Measurements from ENCODE around the gene NPY4R2. TPM values are rescaled to one million over a fixed set of nuclear protein-coding genes. Genes with fewer than 3 reads are reported as not detected.
"Not testable (repeated sequence)": the region's sequence is repeated elsewhere in the genome, so short reads cannot be mapped to it uniquely, and the experiment has no call there.

The NPY4R2 gene
- total RNA-seq, 2 donors from 2014 or later: not detected

- not testable (repeated sequence) for H3K36me3 ChIP-seq; H3K27ac ChIP-seq; DNase-seq (ENCODE audit: low spot score); ATAC-seq (ENCODE audit: insufficient number of reproducible peaks, low FRiP score, low read depth); H3K4me1 ChIP-seq (ENCODE audit: control insufficient read depth in 1 of 2, low read depth in 2 of 2); H3K4me3 ChIP-seq; H3K9me3 ChIP-seq; H3K27me3 ChIP-seq (replicated peaks; ENCODE audit: insufficient read depth)
These were observed 9.1 kb upstream of the NPY4R2 start for GRCh38 chr10:47909333-47909732.

GRCh38 chr10:47910486-47910885, 8.0 kb upstream of the NPY4R2 start:
- H3K4me3 ChIP-seq; ATAC-seq (ENCODE audit: insufficient number of reproducible peaks, low FRiP score, low read depth); H3K36me3 ChIP-seq; H3K27ac ChIP-seq; H3K4me1 ChIP-seq (ENCODE audit: control insufficient read depth in 1 of 2, low read depth in 2 of 2); H3K9me3 ChIP-seq; DNase-seq (ENCODE audit: low spot score); H3K27me3 ChIP-seq (replicated peaks; ENCODE audit: insufficient read depth): not testable (repeated sequence)

GRCh38 chr10:47914052-47914451, 4.4 kb upstream of the NPY4R2 start:
- H3K4me3 ChIP-seq; H3K36me3 ChIP-seq; H3K9me3 ChIP-seq; ATAC-seq (ENCODE audit: insufficient number of reproducible peaks, low FRiP score, low read depth); H3K27ac ChIP-seq; H3K27me3 ChIP-seq (replicated peaks; ENCODE audit: insufficient read depth); H3K4me1 ChIP-seq (ENCODE audit: control insufficient read depth in 1 of 2, low read depth in 2 of 2); DNase-seq (ENCODE audit: low spot score): not testable (repeated sequence)

GRCh38 chr10:47915849-47916548, 2.5 kb upstream of the NPY4R2 start:
- not testable (repeated sequence) for H3K27ac ChIP-seq; H3K4me3 ChIP-seq; H3K27me3 ChIP-seq (replicated peaks; ENCODE audit: insufficient read depth); DNase-seq (ENCODE audit: low spot score); ATAC-seq (ENCODE audit: insufficient number of reproducible peaks, low FRiP score, low read depth); H3K36me3 ChIP-seq; H3K9me3 ChIP-seq; H3K4me1 ChIP-seq (ENCODE audit: control insufficient read depth in 1 of 2, low read depth in 2 of 2)

GRCh38 chr10:47920610-47921009, 2.1 kb downstream of the NPY4R2 start:
- not testable (repeated sequence) for H3K36me3 ChIP-seq; DNase-seq (ENCODE audit: low spot score); H3K27ac ChIP-seq; H3K4me1 ChIP-seq (ENCODE audit: control insufficient read depth in 1 of 2, low read depth in 2 of 2); ATAC-seq (ENCODE audit: insufficient number of reproducible peaks, low FRiP score, low read depth); H3K9me3 ChIP-seq; H3K4me3 ChIP-seq; H3K27me3 ChIP-seq (replicated peaks; ENCODE audit: insufficient read depth)

- DNase-seq (ENCODE audit: low spot score); H3K4me1 ChIP-seq (ENCODE audit: control insufficient read depth in 1 of 2, low read depth in 2 of 2); H3K36me3 ChIP-seq; H3K9me3 ChIP-seq; ATAC-seq (ENCODE audit: insufficient number of reproducible peaks, low FRiP score, low read depth); H3K27me3 ChIP-seq (replicated peaks; ENCODE audit: insufficient read depth); H3K27ac ChIP-seq; H3K4me3 ChIP-seq: not testable (repeated sequence)
These were observed 4.0 kb downstream of the NPY4R2 start for GRCh38 chr10:47922503-47922902.

GRCh38 chr10:47924628-47925027, 6.2 kb downstream of the NPY4R2 start:
- H3K27ac ChIP-seq; H3K4me3 ChIP-seq; H3K27me3 ChIP-seq (replicated peaks; ENCODE audit: insufficient read depth); H3K4me1 ChIP-seq (ENCODE audit: control insufficient read depth in 1 of 2, low read depth in 2 of 2); ATAC-seq (ENCODE audit: insufficient number of reproducible peaks, low FRiP score, low read depth); H3K9me3 ChIP-seq; H3K36me3 ChIP-seq; DNase-seq (ENCODE audit: low spot score): not testable (repeated sequence)

- H3K4me3 ChIP-seq; DNase-seq (ENCODE audit: low spot score); H3K9me3 ChIP-seq; H3K36me3 ChIP-seq; ATAC-seq (ENCODE audit: insufficient number of reproducible peaks, low FRiP score, low read depth); H3K27ac ChIP-seq; H3K27me3 ChIP-seq (replicated peaks; ENCODE audit: insufficient read depth); H3K4me1 ChIP-seq (ENCODE audit: control insufficient read depth in 1 of 2, low read depth in 2 of 2): not testable (repeated sequence)
These were observed 8.9 kb downstream of the NPY4R2 start for GRCh38 chr10:47927147-47927916.

- H3K4me1 ChIP-seq (ENCODE audit: control insufficient read depth in 1 of 2, low read depth in 2 of 2); H3K27ac ChIP-seq; DNase-seq (ENCODE audit: low spot score); H3K4me3 ChIP-seq; H3K9me3 ChIP-seq; H3K27me3 ChIP-seq (replicated peaks; ENCODE audit: insufficient read depth); ATAC-seq (ENCODE audit: insufficient number of reproducible peaks, low FRiP score, low read depth); H3K36me3 ChIP-seq: not testable (repeated sequence)
These were observed 9.8 kb downstream of the NPY4R2 start for GRCh38 chr10:47928225-47928624.

- H3K9me3 ChIP-seq; H3K36me3 ChIP-seq; H3K27me3 ChIP-seq (replicated peaks; ENCODE audit: insufficient read depth); H3K27ac ChIP-seq; H3K4me3 ChIP-seq; DNase-seq (ENCODE audit: low spot score); ATAC-seq (ENCODE audit: insufficient number of reproducible peaks, low FRiP score, low read depth); H3K4me1 ChIP-seq (ENCODE audit: control insufficient read depth in 1 of 2, low read depth in 2 of 2): not testable (repeated sequence)
These were observed 14.4 kb downstream of the NPY4R2 start for GRCh38 chr10:47932824-47933223.

GRCh38 chr10:47933462-47933861, 15.0 kb downstream of the NPY4R2 start:
- DNase-seq (ENCODE audit: low spot score); ATAC-seq (ENCODE audit: insufficient number of reproducible peaks, low FRiP score, low read depth); H3K27ac ChIP-seq; H3K4me3 ChIP-seq; H3K27me3 ChIP-seq (replicated peaks; ENCODE audit: insufficient read depth); H3K4me1 ChIP-seq (ENCODE audit: control insufficient read depth in 1 of 2, low read depth in 2 of 2); H3K36me3 ChIP-seq; H3K9me3 ChIP-seq: not testable (repeated sequence)

GRCh38 chr10:47936772-47937228, 18.3 kb downstream of the NPY4R2 start:
- H3K4me1 ChIP-seq (ENCODE audit: control insufficient read depth in 1 of 2, low read depth in 2 of 2); H3K27me3 ChIP-seq (replicated peaks; ENCODE audit: insufficient read depth); ATAC-seq (ENCODE audit: insufficient number of reproducible peaks, low FRiP score, low read depth); H3K36me3 ChIP-seq; DNase-seq (ENCODE audit: low spot score); H3K9me3 ChIP-seq; H3K27ac ChIP-seq; H3K4me3 ChIP-seq: not testable (repeated sequence)
